NCI-H1930 (cell line): ENCODE results near the gene GRIN2B.

Source experiments
- DNase-seq, 2 experiments: peaks; one replicate each; lab custom pipeline; 2025; lab: John Stamatoyannopoulos, UW

Gene GRIN2B

GRCh38 chr12:13957576-13957975 lies 23.8 kb downstream of the GRIN2B start:
- no peak for DNase-seq

GRCh38 chr12:13956060-13956590 lies 25.3 kb downstream of the GRIN2B start:
- no peak for DNase-seq

GRCh38 chr12:13952096-13952495 lies 29.3 kb downstream of the GRIN2B start:
- no peak for DNase-seq

- DNase-seq: no peak
Measured at GRCh38 chr12:13950502-13950901, 30.9 kb downstream of the GRIN2B start.

GRCh38 chr12:13948621-13949020 lies 32.8 kb downstream of the GRIN2B start:
- DNase-seq: no peak

- DNase-seq: no peak
Measured at GRCh38 chr12:13947276-13947946, 34.0 kb downstream of the GRIN2B start.

GRCh38 chr12:13945641-13946040 lies 35.8 kb downstream of the GRIN2B start:
- no peak for DNase-seq

- DNase-seq: no peak
Measured at GRCh38 chr12:13945236-13945635, 36.2 kb downstream of the GRIN2B start.

- DNase-seq: no peak
Measured at GRCh38 chr12:13942826-13943225, 38.6 kb downstream of the GRIN2B start.

- DNase-seq: peak; percentile 7 to 33
Measured at GRCh38 chr12:13941258-13942249, 39.8 kb downstream of the GRIN2B start.

- no peak for DNase-seq
Measured at GRCh38 chr12:13940335-13940865, 41.0 kb downstream of the GRIN2B start.

GRCh38 chr12:13937735-13938134 lies 43.7 kb downstream of the GRIN2B start:
- no peak for DNase-seq

GRCh38 chr12:13935169-13935568 lies 46.2 kb downstream of the GRIN2B start:
- no peak for DNase-seq
